ENCODE results near the gene NUDT1. TPM values are rescaled to one million over a fixed set of nuclear protein-coding genes. Genes with fewer than 3 reads are reported as not detected.

The NUDT1 gene
- total and polyA plus RNA-seq, 2 donors (not counting 3 experiments of a cell fraction or from before 2014, with no cell fraction given), result 23.9 to 25.9 TPM

DNA sequence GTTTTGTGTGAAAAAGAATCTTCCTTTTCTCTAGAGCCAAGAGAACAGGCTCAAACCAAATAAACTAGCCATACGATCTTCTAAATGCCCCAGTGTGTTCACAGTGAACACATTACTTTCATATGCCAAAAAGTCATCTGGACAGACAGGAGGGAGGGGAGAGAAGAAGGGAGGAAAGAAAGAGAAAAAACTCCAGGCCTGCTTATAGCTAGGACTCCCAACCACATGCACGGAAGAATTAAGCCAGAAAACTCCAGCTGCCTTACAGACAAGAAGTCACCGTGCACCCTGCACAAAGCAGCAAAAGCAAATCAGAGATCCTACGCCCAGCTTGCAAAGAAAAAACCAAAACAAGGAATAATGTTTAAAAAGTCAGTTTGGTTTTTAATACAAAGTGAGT lies 37.9 kb downstream of the NUDT1 start:
- Histone ChIP-seq H3K27me3 (ENCODE audit: control insufficient read depth in 2 of 2, insufficient read depth in 2 of 2, low read length in 2 of 2) (no peaks in the 10 kb centered on the region), H3K4me2 (ENCODE audit: insufficient read depth, low read length) (no peak overlapping the region), H4K20me1 (replicated peaks; ENCODE audit: control insufficient read depth, extremely low read depth, insufficient read depth, low read length) (no peaks in the 10 kb centered on the region), H3K9me3 (replicated peaks; ENCODE audit: control insufficient read depth, insufficient read depth, low read length) (no peaks in the 10 kb centered on the region), H2AFZ (ENCODE audit: low read depth, low read length) (no peak overlapping the region), H3K9ac (replicated peaks; ENCODE audit: extremely low read depth, insufficient read depth, low read length) (no peak overlapping the region), H3K4me1 (ENCODE audit: control insufficient read depth, extremely low read depth, insufficient read depth, low read length) (no peaks in the 10 kb centered on the region), H3K79me2 (ENCODE audit: control insufficient read depth, insufficient read depth, low read length) (no peaks in the 10 kb centered on the region), H3K9me1 (replicated peaks; ENCODE audit: control insufficient read depth, extremely low read depth, insufficient read depth, low read length) (no peaks in the 10 kb centered on the region), H3K27ac (ENCODE audit: insufficient read depth, low read depth, low read length) (no peak overlapping the region), H3K36me3 (ENCODE audit: control insufficient read depth in 2 of 2, extremely low read depth in 1 of 2, insufficient read depth in 2 of 2, low read length in 2 of 2) (no peaks in the 10 kb centered on the region), H3K4me3 (replicated peaks in 1 of 3; ENCODE audit: insufficient read depth in 1 of 3, low read depth in 1 of 3, low read length in 3 of 3) (no peak overlapping the region)
- FAIRE-seq (no peak), DNase-seq (ENCODE audit: low read depth, low spot score) (no peak)
- TF ChIP-seq POLR2A (IDR thresholded peaks at IDR 0.05; ENCODE audit: low read depth, low read length), result no peak
- TF ChIP-seq MYC (IDR thresholded peaks at IDR 0.05; ENCODE audit: low read depth, low read length), result no peak
- TF ChIP-seq FOS (IDR thresholded peaks at IDR 0.05; ENCODE audit: borderline replicate concordance, insufficient read depth, low read length), result no peak
- no peak for TF ChIP-seq GATA2 (IDR thresholded peaks at IDR 0.05; ENCODE audit: insufficient read depth, insufficient read length, low read depth, low read length)
- ChIA-PET POLR2A (no interaction called here), CTCF (interaction anchor here (0.5 kb wide), 1 partner anchor 615 kb away, joined by 3 read pairs; no protein-coding TSS in a partner anchor)
- dilution Hi-C loops (cut with MboI; ENCODE audit: extremely low pct_ligation_motif_present, low sequenced_read_pairs), result no loop called here
- BruUV-seq (replicated peaks), result no TSS peak
- intact Hi-C loops (cut with micrococcal nuclease), result no loop called here

- Histone ChIP-seq H3K79me2 (ENCODE audit: control insufficient read depth, insufficient read depth, low read length) (no peaks in the 10 kb centered on the region), H3K27me3 (ENCODE audit: control insufficient read depth in 2 of 2, insufficient read depth in 2 of 2, low read length in 2 of 2) (no peaks in the 10 kb centered on the region), H3K36me3 (ENCODE audit: control insufficient read depth in 2 of 2, extremely low read depth in 1 of 2, insufficient read depth in 2 of 2, low read length in 2 of 2) (no peaks in the 10 kb centered on the region), H3K9me1 (replicated peaks; ENCODE audit: control insufficient read depth, extremely low read depth, insufficient read depth, low read length) (no peaks in the 10 kb centered on the region), H3K9me3 (replicated peaks; ENCODE audit: control insufficient read depth, insufficient read depth, low read length) (no peaks in the 10 kb centered on the region), H2AFZ (ENCODE audit: low read depth, low read length) (no peak overlapping the region), H3K27ac (ENCODE audit: insufficient read depth, low read depth, low read length) (no peak overlapping the region), H3K4me2 (ENCODE audit: insufficient read depth, low read length) (no peak overlapping the region), H3K9ac (replicated peaks; ENCODE audit: extremely low read depth, insufficient read depth, low read length) (no peak overlapping the region), H3K4me3 (replicated peaks in 1 of 3; ENCODE audit: insufficient read depth in 1 of 3, low read depth in 1 of 3, low read length in 3 of 3) (no peak overlapping the region), H4K20me1 (replicated peaks; ENCODE audit: control insufficient read depth, extremely low read depth, insufficient read depth, low read length) (no peaks in the 10 kb centered on the region), H3K4me1 (ENCODE audit: control insufficient read depth, extremely low read depth, insufficient read depth, low read length) (no peaks in the 10 kb centered on the region)
- dilution Hi-C loops (cut with MboI; ENCODE audit: extremely low pct_ligation_motif_present, low sequenced_read_pairs) (no loop called here), intact Hi-C loops (cut with micrococcal nuclease) (no loop called here)
- TF ChIP-seq, protein P1, sequence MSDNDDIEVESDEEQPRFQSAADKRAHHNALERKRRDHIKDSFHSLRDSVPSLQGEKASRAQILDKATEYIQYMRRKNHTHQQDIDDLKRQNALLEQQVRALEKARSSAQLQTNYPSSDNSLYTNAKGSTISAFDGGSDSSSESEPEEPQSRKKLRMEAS (IDR thresholded peaks at IDR 0.05; ENCODE audit: insufficient read depth, insufficient read length), result no peak
- TF ChIP-seq CTCF (IDR thresholded peaks at IDR 0.05; ENCODE audit: extremely low read depth in 1 of 2, insufficient read depth in 1 of 2, low read depth in 1 of 2, low read length in 2 of 2), result no peak
- no peak for TF ChIP-seq JUN (IDR thresholded peaks at IDR 0.05; ENCODE audit: borderline replicate concordance, insufficient read depth, insufficient read length, low read depth)
- no peak for TF ChIP-seq POLR2A (IDR thresholded peaks at IDR 0.05; ENCODE audit: low read depth, low read length)
- TF ChIP-seq FOS (IDR thresholded peaks at IDR 0.05; ENCODE audit: borderline replicate concordance, insufficient read depth, low read length), result no peak
- no peak for TF ChIP-seq EZH2 (IDR thresholded peaks at IDR 0.05; ENCODE audit: borderline replicate concordance, low read depth, low read length, severe bottlenecking)
- no peak for TF ChIP-seq MYC (IDR thresholded peaks at IDR 0.05; ENCODE audit: low read depth, low read length)
- TF ChIP-seq GATA2 (IDR thresholded peaks at IDR 0.05; ENCODE audit: insufficient read depth, insufficient read length, low read depth, low read length), result no peak
- no peak for TF ChIP-seq POLR2AphosphoS5 (IDR thresholded peaks at IDR 0.05; ENCODE audit: insufficient read depth, low read depth, low read length)
- FAIRE-seq (no peak), DNase-seq (ENCODE audit: low read depth, low spot score) (no peak)
- no TSS peak for BruUV-seq (replicated peaks)
- CTCF ChIA-PET, result no interaction called here
- POLR2A ChIA-PET, result no interaction called here
Observed at GRCh38 chr7:2280424-2280823, 38.4 kb downstream of the NUDT1 start.

All from endothelial cell of umbilical vein (primary cell).